GM19025 (cell line): ENCODE results near the gene CELF2.

Experiments used
- ATAC-seq: cut with Tn5 transposase; IDR thresholded peaks from one replicate; pipeline ENCODE4 v1.9.1; 2021; ENCODE audit warnings: mild to moderate bottlenecking, low read depth, moderate library complexity; ENCODE audit not compliant: unreplicated experiment

The CELF2 gene

DNA sequence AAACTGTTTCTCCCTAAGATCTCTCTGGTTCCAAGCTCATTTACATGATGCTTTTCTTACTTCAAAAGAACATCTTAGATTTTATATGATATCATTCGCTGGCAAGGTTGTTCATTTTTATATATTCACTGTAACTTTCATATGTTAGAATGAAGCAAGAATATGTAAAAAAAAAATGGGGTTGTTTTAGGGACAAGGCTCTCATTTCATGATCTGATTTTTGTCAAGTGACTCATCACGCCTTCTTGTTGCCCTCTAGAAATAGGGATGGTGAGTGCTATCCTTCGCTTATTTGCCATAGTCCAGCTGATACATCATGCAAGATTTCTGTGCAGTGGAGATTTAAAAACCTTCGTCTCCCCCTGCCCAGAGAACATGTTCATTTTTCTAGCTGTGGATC lies 14.0 kb upstream of the CELF2 start:
- ATAC-seq, result no peak

DNA sequence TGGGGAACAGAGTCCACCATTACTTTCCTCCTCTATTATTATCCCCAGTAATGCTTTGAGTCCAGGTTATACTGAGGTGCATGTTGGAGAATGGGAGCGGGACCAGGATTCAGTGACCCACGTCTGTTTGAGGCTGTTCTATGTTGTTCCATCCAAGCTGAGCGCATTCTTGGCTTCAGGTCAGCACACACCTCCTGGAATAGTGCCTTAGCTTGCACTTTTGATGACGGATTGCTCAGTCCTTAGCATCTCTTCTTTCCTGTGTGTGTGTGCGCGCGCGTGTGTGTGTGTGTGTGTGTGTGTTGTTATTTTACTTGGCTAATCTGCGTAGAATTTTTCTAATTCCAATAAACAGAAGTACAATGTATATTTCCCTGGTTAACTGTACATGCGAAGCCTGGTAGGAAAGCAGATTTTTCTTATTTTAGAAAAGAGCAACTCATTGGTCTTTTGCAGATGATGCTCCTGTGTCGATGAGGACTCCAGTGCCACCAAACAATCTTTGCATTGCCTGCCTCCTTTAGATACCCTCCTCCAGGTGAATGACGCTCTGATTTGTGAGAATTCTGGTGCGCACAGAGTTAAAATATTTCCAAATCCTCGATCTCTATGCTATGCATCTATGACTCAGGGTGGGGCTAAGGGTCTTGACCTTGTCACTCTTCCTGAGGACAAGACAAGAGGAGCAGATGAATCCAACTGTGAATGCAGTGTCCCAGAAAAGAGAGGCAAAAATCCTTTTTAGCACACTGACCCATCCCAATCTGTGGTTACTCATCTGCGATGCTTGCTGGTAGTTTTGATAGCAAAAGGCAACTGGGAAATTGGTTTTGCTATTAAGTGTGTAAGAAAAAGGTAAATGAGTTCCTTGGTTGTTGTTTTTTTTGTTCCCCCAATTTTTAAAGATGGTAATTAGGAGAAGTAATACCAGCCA lies 13.3 kb upstream of the CELF2 start:
- ATAC-seq, result no peak

DNA sequence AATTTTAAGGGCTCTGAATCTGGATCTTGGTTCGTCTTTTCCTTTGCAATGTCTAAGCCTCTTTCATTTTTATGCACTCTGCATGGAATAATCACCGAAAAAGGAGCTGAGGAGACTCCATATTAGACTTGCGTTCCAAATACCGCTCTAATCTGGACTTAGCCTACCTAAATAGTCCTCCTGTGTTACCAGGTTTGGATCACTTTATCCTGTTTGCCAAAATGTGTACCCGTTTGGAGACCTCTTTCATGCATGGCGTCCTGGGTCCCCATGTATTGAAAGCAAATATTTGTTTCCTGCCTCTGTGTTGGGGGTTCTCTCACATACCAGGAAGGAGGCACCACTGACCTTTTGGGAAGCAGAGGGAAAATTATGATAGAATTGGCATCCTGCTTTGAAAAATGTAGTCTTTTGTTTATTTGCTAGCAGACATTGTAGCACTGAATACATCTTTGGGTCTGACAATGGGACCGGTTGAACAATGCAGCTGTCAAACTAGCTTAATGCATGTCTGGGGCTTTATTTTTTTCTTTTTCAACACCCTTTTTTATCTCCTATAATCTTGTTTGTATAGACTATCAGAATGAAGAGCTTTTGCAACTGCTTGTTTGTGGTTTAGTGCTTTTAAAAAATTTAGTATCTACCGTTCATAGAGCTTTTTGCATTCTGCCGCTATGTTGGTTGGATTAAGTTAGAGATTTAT lies 11.8 kb upstream of the CELF2 start:
- ATAC-seq, result no peak

DNA sequence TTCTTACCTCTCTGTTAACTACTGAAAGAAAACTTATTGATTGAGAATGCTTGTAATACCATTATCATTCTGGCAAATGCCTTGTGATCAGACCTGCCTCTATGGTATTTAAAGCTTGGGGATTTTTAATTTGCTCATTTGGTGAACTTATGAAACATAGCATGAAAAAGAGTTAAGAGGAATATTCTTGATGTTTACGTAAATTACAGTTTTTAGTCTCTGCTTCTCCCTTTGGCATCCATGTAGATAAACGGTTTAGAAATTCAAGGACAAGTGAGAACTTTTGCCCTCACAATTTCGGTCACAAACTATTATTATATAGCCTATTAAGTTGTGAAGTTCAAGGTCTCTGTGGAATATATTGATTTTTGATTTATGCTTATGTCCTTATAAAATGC lies 11.2 kb upstream of the CELF2 start:
- no peak for ATAC-seq

DNA sequence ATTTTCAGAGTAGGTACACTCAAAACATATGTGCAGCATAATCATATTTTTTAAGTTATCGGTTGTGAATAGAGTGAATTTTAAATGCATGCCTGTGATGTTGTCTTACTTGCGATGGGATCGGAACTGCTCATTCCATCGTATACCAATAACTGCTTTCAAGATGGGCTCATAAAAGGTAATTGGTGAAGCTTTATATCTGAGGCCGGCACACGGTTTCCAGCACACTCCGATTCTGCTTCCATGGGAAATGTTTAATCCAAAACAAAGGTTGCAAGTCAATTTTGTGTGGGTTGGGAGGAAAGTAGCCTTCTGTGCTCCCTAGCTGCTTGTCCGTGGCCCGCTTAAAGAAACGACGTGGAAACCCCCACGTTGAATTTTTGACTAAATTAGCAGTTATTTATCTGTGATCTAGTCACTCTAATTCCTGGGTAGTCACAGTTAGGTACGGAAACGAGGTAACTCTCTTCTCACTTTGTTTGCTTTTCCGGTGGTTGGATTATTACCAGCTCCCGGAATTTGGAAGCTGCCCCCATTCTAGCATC lies 10.1 kb upstream of the CELF2 start:
- ATAC-seq, result no peak

DNA sequence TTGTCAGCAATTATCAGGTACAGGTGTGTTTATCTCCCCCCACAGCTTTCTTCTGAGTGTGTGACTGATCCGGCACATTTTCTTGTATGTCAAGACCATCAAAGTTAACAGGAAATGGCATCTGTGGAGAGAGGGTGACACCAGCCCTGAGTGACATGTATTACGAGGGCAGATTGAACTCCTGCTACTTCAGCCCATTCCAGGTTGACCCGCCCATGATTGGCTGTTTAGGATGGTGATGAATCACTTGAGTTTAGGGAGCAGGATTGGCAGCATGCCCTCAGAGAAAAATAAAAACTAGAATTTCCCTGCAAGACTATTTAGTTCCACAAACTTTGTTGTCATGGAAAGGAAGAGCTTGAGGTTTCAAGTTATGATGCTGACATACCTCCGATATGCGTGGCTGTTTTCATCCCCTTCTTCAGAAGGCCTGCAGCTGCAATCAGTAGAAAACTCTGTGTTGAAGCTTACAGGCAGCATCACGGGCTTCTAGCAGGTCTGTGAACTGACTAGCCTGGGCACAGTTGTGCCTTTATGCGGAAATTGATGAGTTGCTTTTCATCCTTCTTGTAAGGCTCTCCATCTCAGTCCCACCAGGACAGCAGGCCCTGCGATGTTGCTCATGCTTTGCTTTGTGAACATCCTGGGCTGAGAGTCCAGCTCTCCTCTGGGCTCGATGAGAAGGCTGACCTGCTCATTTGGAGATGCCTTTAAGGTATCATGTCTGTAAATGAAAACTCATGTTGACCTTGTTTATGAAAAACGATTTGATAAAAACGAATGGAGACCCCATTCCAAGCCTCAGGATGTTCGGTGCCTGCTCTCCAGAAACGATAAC lies 8.0 kb upstream of the CELF2 start:
- no peak for ATAC-seq

DNA sequence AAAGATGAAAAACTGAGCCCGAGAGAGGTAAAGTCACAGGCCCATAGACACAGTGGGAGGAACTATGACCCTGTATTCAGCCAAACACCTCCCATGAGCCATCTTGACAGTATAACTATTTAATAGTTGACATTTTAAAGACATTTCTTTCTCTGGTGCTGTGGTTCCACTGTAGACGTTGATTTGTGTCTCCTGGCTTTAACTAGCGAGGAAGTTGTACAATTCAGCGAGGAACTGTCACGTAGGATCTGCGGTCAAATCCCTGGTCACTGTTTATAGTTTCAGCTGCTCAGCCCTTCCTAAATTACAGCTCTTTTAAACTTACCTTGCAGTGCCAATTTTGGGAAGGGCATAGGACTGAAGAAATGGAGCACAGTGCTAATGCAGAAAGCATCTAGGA lies 7.1 kb upstream of the CELF2 start:
- no peak for ATAC-seq

DNA sequence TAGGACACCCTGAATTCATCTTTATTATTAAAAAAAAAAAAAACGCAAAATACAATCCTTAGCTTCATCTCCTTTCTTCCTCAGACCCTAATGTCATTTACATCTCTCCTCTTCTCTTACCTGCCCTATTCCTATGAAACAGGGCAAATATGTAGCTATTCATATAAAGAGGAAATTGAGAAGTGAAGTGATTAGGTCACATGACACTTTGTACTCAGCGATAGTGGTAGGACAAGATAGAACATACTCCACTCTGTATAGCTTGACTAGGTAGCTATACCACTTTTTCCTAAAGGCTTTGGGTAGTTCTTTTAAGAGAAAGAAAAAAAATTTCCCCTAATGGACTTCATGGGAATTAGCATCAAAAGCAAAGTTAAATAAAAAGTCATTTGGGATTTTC lies 6.2 kb upstream of the CELF2 start:
- no peak for ATAC-seq

DNA sequence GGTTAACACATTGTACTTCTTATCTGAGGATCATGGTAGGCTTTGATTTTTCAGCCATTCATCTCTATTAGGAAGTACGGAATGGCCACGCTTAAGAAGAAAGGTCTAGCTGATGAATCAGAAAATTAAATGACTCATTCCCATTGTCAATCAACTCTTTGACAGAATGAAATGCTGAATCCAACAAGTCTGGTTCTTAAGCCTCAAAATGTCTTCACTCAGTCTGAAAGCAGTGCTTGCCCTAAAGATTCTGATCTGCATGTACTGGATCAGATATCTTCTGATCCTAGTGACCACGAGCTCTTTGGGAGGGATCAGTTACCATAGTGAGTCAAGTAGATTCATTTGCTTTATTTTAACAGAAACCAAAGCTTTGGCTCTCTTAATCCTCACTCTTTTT lies 5.7 kb upstream of the CELF2 start:
- no peak for ATAC-seq

DNA sequence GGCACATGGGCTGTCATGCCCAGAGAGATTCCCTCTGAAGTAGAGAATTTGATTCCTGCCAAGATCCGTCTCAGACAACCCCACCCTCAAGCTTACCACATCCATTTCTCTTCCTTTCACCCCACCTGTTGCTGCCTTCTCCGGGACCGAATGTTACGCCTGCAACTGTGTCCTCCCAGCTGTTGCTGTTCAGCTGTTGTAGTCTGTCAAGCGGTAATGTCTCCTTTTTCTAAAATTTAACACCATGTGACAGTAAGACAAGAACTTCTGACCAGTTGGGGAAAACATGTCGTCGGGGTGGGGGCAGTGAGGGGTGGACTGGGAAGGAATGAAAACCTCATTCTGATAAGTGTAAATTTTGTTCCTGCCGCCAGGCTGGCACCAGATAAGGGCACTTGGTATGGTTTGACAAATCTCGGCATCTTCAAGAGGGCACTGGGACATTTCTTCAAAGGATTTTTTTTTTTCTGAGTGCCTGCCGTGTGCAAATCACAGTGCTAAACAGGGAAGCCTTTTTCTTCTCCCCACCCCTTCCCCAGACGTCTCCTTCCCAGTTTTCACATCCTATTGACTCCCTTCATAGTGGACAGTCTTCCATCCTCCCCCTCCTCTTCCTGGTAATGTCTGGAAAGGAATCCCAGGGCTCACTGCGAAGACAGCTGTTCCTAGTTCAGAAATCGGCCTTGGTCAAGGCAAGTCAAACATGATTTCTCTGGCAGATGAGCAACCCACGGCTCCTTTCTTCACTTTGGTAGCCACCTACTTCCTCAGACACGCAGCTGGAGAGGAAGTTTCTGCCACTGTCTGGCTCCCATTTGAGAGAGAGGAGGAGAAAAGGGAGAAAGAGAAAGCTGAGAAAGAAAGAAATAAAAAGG lies 5.0 kb upstream of the CELF2 start:
- ATAC-seq, result no peak

DNA sequence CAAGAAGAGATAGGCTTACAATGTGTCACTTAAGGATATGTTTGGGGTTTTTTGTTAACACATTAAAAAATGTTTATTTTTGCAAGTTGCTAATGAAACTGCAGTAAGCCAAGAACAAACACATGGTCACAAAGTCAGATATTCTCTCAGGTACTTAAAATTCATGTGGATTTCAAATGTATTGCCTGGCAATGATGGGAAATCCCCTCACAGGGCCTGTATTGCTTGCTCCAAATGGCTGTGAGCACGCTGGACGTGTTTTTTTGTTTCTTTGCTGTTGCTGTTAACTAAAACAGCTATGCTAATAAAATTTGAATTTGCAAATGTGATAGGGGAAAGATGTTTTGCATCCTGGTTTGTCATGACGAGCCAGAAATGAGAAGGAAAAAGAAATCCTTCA lies 3.8 kb upstream of the CELF2 start:
- no peak for ATAC-seq

DNA sequence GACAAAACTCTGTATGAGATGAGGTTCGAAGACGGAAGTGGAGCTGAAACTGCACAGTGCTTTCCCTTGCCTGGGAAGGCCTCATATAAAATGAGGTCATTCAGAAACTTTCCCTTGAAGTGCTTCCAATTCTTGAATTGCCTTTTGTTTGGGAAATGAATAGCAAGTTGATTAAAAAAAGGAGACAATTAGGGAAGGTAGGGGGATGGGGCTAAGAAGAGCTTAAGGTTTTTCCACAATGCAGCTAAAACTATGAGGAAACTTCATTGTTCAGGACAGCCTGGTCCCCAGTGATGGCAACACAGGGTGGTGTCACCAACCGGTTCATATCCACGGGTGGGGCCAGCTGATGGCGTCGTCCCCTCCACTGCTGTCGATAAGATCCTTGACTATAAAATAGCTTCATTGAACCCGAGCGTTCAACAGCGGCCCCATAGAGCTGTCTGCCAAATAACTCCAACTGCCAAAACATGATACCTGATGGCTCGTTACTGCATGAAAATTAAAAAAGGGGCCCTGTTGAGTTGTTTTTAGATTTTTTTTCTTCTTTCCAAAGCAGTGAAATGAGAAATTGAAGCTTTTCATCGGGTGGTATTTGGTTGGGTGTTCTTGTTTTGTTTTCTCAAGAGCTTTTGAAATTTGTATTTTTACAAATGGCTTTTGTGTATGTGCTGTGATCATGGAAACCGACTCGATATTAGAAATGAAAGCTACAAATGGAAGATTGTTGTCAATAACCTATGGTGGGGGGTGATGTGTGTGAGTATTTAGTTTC lies 2.8 kb upstream of the CELF2 start:
- ATAC-seq, result no peak

DNA sequence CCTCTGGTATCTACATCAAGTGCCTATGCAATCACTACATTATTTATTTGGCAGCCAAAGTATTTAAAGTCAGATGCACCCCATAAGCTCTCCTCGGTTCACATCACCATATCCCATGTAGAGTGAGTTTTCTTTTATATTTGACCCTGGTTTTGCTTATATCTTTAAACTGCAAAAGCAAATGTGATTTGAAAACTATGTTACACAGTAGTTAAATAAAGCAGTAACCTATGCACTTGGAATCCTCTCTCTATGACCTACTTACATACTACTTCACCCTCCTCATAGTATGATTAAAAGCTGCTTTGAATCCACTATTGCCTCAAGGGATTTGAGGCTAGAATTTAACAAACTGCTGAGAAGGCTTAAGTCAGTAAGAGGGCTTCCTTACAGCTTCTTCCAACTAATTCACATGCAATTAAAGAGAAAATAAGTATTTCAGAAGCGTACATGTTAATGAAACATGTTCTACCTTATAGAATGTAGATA lies 2.2 kb upstream of the CELF2 start:
- no peak for ATAC-seq

DNA sequence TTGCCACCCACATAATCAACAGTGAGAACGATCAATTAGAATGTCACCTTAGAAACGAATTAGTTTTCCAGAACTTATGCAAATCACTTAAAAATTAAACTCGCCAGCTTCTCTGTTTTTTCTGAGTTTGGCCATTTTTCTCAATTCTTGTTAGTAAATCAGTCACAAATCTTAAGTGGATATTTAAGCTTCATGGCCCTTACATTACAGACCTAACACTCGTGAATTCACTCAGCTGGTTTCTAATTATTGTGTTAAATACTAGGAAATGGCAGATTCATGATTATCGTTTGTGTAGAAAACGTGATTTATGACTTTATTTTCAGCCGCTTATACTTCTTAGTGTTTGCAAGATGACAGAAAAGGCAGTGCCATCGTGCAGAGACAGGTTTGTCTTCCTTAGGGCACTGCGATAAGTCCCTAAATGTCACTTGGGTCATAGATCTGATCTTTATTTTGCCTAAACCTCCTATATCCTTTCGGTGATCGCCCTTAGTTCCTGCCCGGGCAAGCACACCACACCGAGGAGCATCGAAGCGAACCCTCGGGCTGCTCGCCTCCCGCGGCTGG lies 587 bp upstream of the CELF2 start:
- no peak for ATAC-seq

DNA sequence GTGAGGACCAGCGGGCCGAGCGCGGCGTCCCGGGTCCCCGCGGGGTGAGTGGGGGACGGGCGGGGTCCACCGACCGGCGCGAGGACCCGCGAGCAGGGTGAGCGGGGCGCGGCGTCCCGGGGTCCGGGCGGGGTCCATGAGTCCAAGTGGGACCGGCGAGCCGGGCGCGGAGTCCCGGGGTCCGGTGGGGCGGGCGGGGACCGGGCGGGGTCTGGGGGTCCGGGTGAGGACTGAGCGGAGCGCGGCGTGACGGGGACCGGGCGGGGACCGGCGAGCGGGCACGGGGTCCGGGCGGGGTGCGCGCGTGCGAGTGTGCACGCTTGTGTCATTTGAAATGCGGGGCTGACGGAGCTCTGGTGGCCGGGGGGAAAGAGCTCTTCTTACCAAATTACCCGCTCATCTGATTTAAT lies 765 bp downstream of the CELF2 start:
- no peak for ATAC-seq

DNA sequence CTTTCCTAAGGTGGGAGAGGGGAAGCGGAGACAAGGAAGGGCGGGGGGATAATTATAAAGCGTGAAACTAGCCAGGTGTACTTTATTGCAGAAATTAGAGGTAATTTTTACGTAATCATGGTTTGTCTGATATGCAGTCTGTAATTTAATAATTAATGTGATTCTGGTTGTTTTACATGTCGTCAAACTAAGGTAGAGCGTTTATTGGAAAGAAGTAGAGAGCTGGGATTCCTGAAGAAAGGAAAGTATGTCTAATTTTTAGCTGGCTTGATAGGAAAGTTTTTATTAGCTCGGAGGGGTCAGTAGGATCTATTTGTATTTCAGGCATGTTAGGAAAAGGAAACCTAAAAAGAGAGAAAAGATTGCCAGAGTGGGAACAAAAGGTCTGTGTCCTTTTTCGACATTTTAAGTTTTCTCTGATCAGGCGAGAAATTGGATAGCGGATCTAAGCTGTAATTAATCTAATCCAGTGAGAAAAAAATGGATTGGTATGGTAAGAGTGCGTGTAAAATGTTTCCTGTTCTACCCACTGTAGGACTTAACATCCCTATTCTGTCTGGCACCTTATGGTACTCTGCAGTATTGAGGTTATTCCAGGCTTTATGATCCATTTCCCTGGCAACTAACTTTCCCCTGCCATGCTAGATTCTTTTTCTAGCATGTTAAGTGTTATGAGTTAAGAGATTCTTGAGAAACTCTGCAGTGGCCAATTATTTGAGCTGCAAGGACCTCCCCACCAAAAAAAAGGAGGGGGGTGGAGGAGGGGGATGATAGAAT lies 1.4 kb downstream of the CELF2 start:
- no peak for ATAC-seq

DNA sequence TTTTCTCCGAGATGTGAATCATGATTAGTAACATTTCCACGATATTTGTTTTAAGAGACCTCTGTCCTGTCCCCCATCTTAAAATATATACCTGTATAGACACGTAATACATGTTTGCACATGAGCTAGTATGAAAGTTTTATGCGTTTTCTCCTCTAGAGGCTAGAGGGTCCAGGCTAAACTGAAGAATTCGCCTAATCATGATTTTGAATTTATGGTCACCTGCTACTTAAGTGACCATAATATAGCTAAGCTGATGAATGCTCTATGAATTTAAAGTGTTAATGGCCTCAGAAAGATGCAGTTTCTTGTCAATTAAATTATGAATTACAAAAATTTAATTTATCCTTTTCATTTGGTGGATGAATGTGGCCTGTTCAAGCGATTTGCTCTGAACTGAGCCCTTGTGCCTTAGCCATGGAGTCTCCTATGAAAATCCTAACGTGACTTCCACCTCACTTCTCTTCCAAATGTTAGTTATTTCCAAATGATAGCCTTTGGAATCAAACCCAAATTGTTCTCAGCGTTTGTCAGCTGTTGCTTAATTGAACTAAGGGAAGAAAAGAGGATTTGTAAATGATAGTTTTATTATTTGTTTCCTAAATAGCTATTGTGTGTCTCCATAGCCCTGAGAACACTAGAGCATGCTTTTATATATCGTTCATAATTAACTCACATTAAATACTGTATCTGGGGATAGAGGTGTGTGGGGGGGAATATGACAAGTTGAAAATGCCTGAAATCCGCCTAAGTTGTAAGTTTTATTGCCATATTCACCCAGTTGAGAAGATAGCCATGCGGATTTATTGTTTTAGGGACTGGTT lies 2.3 kb downstream of the CELF2 start:
- ATAC-seq, result no peak
